Ishikawa (cell line): Measurements from ENCODE around the gene PFN2.

Source experiments
- CEBPB ChIP-seq: IDR thresholded peaks from 2 replicates; pipeline ENCODE4 v1.6.1; 2012
- CREB1 ChIP-seq: IDR thresholded peaks from 2 replicates; pipeline ENCODE4 v1.6.1; 2012; ENCODE audit warnings: low read depth
- EGR1 ChIP-seq: IDR thresholded peaks from 2 replicates; pipeline ENCODE4 v1.6.1; 2012
- EP300 ChIP-seq: IDR thresholded peaks from 2 replicates; pipeline ENCODE4 v1.6.1; 2012; ENCODE audit warnings: borderline replicate concordance
- FOXM1 ChIP-seq: IDR thresholded peaks from 2 replicates; pipeline ENCODE4 v1.6.1; 2012; ENCODE audit warnings: low read depth, borderline replicate concordance
- MAX ChIP-seq: IDR thresholded peaks from 2 replicates; pipeline ENCODE4 v1.6.1; 2012
- NFIC ChIP-seq: IDR thresholded peaks from 2 replicates; pipeline ENCODE4 v1.6.1; 2012
- RAD21 ChIP-seq: IDR thresholded peaks from 2 replicates; pipeline ENCODE4 v1.6.1; 2012; ENCODE audit warnings: low read depth
- TAF1 ChIP-seq: IDR thresholded peaks from 2 replicates; pipeline ENCODE4 v1.6.1; 2012; ENCODE audit warnings: low read depth, mild to moderate bottlenecking
- TCF12 ChIP-seq: IDR thresholded peaks from 2 replicates; pipeline ENCODE4 v1.6.1; 2012; ENCODE audit warnings: low read depth
- TEAD4 ChIP-seq: IDR thresholded peaks from 2 replicates; pipeline ENCODE4 v1.6.1; 2012
- USF1 ChIP-seq: IDR thresholded peaks from 2 replicates; pipeline ENCODE4 v1.6.1; 2012
- YY1 ChIP-seq: IDR thresholded peaks from 2 replicates; pipeline ENCODE4 v1.6.1; 2012; ENCODE audit warnings: low read depth
- ZBTB7A ChIP-seq: IDR thresholded peaks from 2 replicates; pipeline ENCODE4 v1.6.1; 2012; ENCODE audit warnings: low read depth
- TF ChIP-seq, protein P1 (sequence below): IDR thresholded peaks from 2 replicates; pipeline ENCODE4 v1.6.1; 2012; ENCODE audit warnings: low read depth, mild to moderate bottlenecking

PFN2 gene

GRCh38 chr3:149942409-149942808 is 28.3 kb downstream of the PFN2 start:
- TF ChIP-seq RAD21 (no peak), NFIC (no peak), CREB1 (no peak), EP300 (no peak)

DNA sequence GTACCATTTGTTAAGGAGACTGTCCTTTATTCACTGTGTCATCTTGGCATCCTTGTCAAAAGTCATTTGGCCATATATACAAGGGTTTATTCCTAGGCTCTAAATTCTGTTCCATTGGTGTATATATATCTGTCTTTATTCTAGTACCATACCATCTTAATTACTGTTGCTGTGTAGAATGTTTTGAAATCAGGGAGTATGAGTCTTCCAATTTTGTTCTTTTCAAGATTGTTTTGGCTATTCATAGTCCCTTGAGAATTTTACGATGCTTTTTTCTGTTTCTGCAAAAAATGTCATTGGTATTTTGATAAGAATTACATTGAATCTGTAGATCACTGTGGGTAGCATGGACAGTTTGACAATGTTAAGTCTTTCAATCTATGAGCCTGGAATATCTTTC is 28.7 kb downstream of the PFN2 start:
- TF ChIP-seq TAF1: no peak
- no peak for TF ChIP-seq TEAD4
- no peak for TF ChIP-seq TCF12
- no peak for TF ChIP-seq EP300
- TF ChIP-seq USF1: no peak
- no peak for TF ChIP-seq EGR1

- TF ChIP-seq ZBTB7A: no peak
- TF ChIP-seq RAD21: no peak
- no peak for TF ChIP-seq YY1
- TF ChIP-seq TAF1: no peak
- no peak for TF ChIP-seq EP300
- no peak for TF ChIP-seq TEAD4
- no peak for TF ChIP-seq USF1
- no peak for TF ChIP-seq NFIC
- no peak for TF ChIP-seq CEBPB
- no peak for TF ChIP-seq CREB1
- no peak for TF ChIP-seq EGR1
- no peak for TF ChIP-seq MAX
- TF ChIP-seq, protein P1, sequence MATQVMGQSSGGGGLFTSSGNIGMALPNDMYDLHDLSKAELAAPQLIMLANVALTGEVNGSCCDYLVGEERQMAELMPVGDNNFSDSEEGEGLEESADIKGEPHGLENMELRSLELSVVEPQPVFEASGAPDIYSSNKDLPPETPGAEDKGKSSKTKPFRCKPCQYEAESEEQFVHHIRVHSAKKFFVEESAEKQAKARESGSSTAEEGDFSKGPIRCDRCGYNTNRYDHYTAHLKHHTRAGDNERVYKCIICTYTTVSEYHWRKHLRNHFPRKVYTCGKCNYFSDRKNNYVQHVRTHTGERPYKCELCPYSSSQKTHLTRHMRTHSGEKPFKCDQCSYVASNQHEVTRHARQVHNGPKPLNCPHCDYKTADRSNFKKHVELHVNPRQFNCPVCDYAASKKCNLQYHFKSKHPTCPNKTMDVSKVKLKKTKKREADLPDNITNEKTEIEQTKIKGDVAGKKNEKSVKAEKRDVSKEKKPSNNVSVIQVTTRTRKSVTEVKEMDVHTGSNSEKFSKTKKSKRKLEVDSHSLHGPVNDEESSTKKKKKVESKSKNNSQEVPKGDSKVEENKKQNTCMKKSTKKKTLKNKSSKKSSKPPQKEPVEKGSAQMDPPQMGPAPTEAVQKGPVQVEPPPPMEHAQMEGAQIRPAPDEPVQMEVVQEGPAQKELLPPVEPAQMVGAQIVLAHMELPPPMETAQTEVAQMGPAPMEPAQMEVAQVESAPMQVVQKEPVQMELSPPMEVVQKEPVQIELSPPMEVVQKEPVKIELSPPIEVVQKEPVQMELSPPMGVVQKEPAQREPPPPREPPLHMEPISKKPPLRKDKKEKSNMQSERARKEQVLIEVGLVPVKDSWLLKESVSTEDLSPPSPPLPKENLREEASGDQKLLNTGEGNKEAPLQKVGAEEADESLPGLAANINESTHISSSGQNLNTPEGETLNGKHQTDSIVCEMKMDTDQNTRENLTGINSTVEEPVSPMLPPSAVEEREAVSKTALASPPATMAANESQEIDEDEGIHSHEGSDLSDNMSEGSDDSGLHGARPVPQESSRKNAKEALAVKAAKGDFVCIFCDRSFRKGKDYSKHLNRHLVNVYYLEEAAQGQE: no peak
- TF ChIP-seq TCF12: no peak
- TF ChIP-seq FOXM1: no peak
Observed at GRCh38 chr3:149941186-149941585, 29.5 kb downstream of the PFN2 start.

GRCh38 chr3:149936812-149937230 is 33.9 kb downstream of the PFN2 start:
- TF ChIP-seq RAD21: peak; percentile 89
- TF ChIP-seq, protein P1: no peak

DNA sequence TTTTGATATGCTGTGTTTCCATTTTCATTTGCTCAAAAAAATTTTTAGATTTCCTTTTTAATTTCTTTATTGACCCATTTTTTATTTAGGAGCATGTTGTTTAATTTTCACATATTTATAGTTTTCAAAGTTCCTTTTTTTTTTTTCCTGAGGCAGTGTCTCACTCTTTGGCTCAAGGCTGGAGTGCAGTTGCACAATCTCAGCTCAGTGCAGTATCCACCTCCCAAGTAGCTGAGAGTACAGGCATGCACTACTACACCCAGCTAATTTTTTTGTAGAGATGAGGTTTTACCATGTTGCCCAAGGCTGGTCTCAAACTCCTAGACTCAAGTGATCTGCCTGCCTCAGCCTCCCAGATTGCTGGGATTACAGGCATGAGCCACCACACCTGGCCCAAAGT is 36.2 kb downstream of the PFN2 start:
- no peak for TF ChIP-seq CEBPB
- no peak for TF ChIP-seq TEAD4
- TF ChIP-seq YY1: no peak
- no peak for TF ChIP-seq MAX
- no peak for TF ChIP-seq NFIC
- no peak for TF ChIP-seq EGR1

DNA sequence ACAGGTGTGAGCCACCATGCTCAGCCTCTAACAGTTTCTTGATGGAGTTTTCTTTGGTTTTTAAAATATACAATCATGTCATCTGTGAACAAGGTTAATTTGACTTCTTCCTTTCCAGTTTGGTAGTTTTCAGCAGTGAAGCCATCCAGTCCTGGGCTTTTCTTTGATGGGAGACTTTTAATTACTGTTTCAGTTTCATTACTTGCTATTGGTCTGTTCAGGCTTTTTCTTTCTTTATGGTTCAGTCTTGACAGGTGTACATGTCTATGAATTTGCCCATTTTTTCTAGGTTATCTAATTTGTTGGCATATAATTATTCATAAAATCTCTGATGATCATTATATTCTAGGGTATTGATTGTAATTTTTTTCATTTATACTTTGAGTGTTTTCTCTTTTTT is 36.8 kb downstream of the PFN2 start:
- TF ChIP-seq YY1: no peak
- TF ChIP-seq CEBPB: no peak
- TF ChIP-seq NFIC: no peak
- TF ChIP-seq, protein P1: no peak
- TF ChIP-seq EP300: no peak
- no peak for TF ChIP-seq MAX
- no peak for TF ChIP-seq RAD21
- TF ChIP-seq TEAD4: no peak
- TF ChIP-seq TCF12: no peak
- TF ChIP-seq EGR1: no peak
- TF ChIP-seq USF1: no peak
- no peak for TF ChIP-seq FOXM1
- no peak for TF ChIP-seq ZBTB7A
